NCI-H526 treated with DMSO at 0.1 percent for 48 hours (cell line): Measurements from ENCODE around the gene GPR162.

Experiments
- DNase-seq: peaks from one replicate; lab custom pipeline; 2025; lab: John Stamatoyannopoulos, UW

Gene GPR162

DNA sequence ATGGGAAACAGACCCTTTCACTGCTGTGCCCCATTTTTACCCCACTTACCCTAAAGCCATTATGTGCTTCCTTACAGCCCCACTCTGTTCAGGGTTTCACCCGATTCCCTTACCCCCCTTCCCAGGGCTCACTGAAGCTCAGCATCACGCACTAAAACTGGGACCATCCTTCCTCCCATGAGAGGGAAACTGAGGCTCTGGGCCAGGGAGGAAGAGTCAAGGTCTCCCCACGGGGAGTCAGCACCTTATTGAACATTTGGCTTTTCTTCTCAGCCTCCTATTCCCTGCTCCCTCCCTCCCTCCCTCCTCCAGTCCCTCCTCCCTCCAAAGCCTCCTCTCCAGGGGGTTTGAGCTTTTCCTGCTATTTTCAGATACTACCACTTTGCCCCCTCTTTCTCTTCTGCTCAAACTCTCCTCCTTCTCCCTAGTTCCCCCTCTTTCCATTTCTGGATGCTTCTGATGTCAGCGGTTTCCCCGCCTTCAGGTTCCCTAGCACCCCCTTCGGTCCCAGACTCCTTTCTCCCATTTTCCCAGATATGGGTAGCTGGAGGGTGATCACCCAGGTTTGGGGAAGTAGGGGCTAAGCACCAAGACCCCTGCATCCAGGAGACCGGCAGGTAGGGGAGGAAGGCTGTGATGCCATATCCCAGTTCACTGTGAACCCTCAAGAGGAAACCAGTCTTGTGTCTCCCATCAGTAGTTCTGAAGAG lies 960 bp downstream of the GPR162 start:
- no peak for DNase-seq

- no peak for DNase-seq
These were observed 1.8 kb downstream of the GPR162 start for GRCh38 chr12:6823182-6824084.

GRCh38 chr12:6824085-6824775 lies 2.6 kb downstream of the GPR162 start:
- no peak for DNase-seq

DNA sequence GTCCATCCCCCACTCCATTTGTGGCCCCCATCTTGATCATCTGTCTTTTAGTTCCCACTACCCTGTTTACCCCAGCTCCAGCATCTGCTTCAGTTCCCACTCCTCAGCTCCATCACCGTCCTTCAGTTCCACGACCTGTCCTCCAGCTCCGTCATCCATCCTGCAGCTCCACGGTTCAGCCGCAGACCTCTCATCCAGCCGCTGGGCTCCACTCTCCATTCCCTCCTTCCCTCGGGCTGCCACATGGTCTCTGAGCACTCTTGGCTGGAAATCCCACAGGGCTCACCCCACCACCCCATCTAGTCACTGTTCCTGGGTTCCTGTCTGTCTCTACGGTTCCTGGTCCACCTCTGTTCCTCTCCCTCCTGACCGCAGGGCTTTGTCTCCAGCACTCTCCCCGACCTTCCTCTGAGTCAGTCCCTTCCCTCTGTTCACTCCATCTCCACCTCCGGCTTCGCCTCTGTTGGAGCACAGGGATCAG lies 3.3 kb downstream of the GPR162 start:
- DNase-seq = no peak

DNA sequence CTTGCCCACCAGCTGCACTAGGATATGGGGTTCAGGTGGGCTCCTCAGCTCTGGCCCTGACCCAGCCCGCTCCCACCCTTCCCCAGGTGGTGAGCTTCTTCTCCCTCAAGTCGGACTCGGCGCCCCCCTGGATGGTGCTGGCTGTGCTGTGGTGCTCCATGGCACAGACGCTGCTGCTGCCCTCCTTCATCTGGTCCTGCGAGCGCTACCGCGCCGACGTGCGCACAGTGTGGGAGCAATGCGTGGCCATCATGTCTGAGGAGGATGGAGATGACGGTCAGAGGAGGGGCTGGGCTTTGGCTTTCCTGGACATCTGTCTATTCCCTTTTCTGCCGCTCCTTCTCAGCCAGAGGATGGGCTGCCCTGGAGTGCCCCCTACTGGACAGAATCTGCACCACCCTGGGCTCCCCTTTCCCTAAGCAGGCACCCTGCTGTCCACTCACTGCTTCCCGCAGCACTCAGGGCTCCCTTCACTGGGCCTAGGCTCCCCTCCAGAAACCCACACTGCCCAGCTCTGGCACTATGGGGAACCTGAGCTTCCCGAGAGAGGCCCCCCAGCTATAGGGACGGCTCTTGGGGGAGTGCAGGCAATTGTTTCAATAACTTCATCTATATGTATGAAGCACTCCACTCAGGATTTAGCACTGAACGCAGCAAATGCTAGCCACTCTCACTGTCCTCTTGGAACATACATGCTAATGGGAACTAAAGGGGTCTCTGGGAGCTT lies 3.9 kb downstream of the GPR162 start:
- DNase-seq = peak; percentile 53

GRCh38 chr12:6826125-6826733 lies 4.6 kb downstream of the GPR162 start:
- no peak for DNase-seq

DNA sequence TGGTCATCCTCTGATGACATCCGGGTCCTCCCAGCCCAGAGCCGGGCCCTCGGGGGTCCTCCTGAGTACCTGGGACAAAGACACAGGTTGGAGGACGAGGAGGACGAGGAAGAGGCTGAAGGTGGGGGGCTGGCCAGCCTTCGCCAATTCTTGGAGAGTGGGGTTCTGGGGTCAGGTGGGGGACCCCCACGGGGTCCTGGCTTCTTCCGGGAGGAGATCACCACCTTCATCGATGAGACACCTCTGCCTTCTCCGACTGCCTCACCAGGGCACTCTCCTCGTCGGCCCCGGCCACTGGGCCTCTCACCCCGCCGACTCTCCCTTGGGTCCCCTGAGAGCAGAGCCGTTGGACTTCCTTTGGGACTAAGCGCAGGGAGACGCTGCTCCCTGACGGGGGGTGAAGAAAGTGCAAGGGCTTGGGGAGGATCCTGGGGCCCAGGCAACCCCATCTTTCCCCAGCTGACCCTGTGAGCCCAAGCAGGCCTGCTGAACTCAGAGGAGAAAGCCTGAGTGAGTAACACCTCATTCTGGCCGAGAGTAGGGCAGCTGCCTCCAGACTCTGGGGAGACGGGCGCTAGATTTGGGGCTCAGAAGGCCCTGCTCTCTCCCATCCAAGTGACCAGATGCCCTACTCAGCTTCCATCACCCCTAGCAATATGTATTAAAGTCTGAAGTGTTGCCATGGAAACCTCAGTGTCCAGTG lies 5.3 kb downstream of the GPR162 start:
- no peak for DNase-seq

DNA sequence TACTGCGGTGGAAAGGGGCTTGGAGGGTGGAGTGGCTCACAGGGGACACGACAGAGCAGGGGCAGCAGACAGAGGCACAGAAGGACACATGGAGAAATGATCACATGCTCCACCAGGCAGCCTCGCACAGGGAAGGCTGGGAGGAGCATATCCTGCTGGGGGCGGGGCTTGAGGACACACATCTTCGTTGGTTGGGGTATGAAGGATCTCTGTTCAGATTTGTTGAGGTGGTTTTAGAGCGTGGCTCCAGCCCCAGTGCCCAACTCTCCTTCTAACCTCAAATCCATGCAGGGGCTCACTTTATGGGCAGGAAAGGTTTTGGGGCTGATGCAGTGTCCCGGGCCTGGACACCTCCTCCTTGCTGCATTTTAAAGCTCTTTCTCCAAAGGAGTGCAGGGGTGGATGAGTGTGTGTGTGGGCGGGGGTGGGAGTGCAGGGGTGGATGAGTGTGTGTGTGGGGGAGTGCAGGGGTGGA lies 5.9 kb downstream of the GPR162 start:
- DNase-seq = peak; percentile 73

DNA sequence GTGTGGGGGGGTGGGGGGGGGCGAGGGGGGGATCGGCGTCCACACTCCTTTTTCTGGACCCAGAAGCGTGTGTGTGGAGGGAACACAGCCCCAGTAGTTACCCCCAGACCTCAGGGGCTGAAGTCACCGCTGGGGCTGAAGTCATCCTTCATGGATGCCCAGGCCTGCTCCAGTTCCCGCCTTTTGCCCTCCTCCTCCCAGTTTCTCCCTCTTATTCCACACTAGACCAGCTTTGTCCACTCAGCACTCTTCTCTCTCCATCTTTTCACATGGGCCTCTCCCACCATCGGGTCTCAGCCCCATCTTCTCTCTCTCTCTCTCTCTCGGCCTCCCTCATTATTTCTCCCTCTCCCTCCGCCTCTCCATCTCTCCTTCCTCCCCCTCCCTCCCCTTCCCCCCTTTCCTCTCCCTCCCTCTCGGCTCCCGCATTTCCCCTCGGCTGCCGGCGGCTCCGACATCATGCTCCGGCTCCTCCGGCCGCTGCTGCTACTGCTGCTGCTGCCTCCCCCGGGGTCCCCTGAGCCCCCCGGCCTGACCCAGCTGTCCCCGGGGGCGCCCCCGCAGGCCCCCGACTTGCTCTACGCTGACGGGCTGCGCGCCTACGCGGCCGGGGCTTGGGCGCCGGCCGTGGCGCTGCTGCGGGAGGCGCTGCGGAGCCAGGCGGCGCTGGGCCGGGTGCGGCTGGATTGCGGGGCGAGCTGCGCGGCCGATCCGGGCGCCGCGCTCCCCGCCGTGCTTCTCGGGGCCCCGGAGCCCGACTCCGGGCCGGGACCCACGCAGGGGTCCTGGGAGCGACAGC lies 6.6 kb downstream of the GPR162 start, which contains the start of gene P3H3:
Gene P3H3, plus strand, starts transcription at position 426 of the 799 bp plus-strand sequence. Its CDS starts 34 bp downstream, at position 460.
- peak; percentile 33 for DNase-seq

- peak; percentile 45 for DNase-seq
These were observed 7.3 kb downstream of the GPR162 start for GRCh38 chr12:6828781-6829535.

DNA sequence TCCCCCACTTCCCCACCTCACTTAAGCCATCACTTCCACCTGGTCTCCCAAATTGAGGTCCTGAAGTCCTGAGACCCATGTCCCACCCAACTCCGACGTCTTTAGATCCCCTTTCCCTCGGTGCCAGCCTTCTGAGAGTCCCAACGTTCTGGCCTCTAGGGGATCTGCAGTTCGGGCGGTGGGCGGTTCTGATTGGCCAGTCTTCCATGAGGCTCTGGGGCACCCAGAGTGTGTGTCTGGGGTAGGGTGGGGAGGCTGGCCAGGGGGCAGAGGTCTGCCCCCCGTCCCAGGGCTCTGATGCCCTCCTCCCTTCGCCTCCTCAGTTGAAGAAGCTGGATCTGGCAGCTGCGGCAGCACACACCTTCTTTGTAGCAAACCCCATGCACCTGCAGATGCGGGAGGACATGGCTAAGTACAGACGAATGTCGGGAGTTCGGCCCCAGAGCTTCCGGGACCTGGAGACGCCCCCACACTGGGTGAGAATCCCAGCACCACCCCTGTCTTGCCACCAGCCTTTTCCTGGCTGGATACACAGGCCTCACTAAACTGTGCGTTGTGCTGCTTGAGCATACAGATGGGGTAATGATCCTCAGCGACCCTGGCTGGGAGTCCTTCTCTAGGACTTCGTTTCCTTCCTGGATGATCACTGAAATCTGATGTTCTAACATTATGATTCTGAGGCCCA lies 8.1 kb downstream of the GPR162 start:
- peak; percentile 45 for DNase-seq

DNA sequence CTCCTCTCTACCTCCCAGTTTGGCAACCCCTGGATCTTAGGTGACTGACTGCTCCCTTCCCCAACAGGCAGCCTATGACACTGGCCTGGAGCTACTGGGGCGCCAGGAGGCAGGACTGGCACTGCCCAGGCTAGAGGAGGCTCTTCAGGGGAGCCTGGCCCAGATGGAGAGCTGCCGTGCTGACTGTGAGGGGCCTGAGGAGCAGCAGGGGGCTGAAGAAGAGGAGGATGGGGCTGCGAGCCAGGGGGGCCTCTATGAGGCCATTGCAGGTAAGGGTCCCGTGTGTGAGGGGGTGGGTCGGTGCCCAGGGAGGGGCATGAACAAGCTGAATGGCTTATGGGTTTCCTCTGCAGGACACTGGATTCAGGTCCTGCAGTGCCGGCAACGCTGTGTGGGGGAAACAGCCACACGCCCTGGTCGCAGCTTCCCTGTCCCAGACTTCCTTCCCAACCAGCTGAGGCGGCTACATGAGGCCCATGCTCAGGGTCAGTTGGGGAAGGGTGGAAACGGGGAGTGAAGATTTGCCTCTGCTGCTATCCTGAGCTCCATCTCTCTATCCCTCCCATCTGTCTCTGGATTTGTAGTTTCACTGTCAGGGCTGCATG lies 8.8 kb downstream of the GPR162 start:
- DNase-seq = no peak

- no peak for DNase-seq
These were observed 9.4 kb downstream of the GPR162 start for GRCh38 chr12:6830999-6831398.

DNA sequence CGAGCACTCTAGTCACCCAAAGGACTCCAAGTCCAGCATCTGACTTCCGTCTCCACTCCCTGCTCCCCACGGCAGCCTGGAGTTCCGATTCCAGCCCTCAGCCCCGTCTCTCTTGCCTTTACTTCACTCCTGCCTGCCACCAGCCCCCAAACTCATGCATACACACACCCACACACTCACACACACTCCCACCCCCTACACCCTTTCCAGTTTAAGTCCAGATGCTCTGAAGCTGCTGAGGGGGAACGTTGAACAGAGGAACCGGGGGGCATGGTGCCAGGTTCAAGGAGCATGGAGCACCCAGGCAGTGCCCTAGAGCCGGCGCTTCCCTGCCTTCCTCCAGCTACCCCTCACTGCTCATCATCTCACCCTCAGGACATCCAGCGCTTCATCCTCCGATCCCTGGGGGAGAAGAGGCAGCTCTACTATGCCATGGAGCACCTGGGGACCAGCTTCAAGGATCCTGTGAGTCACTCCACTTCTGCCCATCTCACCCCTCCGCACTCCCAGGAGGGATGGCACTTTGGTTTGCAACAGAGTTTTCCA lies 9.9 kb downstream of the GPR162 start:
- DNase-seq = no peak

DNA sequence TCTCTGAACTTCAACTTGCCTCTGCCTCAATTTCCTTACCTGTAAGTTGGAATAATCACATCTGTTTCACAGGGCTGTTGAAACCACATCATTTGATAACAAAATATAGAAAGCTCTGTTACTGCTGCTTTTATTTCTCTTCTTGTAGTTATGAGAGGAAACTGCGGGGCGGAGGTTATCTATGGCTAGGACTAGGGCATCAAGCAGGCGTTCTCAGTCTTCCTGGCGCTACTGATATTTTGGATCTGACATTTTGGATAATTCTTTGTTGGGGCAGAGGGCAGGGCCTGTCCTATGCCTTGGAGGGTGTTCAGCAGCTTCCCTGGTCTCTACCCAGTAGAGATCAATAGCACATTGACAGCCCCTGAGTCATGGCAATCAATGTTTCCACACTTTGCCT lies 10.5 kb downstream of the GPR162 start:
- no peak for DNase-seq

- DNase-seq = no peak
These were observed 11.7 kb downstream of the GPR162 start for GRCh38 chr12:6833189-6833890.

DNA sequence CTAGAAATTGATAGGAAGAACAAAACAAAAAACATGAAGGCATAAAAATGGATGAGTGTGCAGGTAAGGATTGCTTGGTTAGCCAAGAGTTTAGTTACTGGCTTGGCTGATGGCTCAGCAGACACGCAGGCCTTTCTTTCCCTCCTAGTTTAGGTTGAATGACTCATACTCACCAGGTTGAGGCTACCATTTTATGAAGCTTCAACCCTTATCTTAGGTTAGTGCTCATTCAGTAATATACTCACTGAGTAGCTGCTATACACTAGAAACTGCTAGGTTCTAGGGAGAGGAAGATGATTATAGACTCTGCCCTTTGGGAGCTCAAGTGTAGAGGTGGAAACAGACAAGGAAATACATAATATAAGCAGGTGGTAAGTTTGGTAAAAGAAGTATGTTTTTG lies 12.6 kb downstream of the GPR162 start:
- no peak for DNase-seq
